ENCODE measurements around the gene TPST2.

DNA sequence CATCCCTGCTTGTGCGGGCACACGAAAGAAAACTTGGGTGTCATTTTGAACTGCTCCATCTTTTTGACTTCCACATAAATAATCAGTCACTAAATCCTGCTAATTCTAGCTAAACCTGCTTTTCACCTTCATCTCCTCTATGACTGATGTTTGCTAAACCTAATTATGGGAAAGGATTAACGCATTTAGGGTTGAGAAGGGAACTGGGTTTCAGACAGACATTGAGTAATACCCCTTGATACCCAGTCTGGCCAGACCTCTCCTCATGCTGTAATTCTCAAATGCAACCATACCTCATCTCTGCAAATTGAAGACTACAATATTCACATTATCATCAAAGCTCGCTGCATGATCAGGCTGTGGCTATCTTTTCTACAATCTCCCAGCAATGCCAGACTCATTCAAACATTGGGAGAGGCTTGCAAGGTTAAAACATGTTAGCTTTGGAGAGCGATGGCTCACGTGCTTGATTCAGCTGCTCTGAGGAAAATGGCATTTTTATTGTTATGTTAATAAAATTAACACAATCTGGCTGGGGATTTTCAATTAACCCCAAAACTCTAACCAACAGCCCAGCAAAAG, 108.7 kb downstream of the TPST2 start:
- no peak for TF ChIP-seq EP300 (IDR thresholded peaks at IDR 0.05)
- TF ChIP-seq, protein P1, sequence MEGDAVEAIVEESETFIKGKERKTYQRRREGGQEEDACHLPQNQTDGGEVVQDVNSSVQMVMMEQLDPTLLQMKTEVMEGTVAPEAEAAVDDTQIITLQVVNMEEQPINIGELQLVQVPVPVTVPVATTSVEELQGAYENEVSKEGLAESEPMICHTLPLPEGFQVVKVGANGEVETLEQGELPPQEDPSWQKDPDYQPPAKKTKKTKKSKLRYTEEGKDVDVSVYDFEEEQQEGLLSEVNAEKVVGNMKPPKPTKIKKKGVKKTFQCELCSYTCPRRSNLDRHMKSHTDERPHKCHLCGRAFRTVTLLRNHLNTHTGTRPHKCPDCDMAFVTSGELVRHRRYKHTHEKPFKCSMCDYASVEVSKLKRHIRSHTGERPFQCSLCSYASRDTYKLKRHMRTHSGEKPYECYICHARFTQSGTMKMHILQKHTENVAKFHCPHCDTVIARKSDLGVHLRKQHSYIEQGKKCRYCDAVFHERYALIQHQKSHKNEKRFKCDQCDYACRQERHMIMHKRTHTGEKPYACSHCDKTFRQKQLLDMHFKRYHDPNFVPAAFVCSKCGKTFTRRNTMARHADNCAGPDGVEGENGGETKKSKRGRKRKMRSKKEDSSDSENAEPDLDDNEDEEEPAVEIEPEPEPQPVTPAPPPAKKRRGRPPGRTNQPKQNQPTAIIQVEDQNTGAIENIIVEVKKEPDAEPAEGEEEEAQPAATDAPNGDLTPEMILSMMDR (IDR thresholded peaks at IDR 0.05): no peak

Measured in tibial nerve (tissue), 4 donors.